GM21360 (cell line): Measurements from ENCODE around the gene HOXA1.

ENCODE experiments used
- ATAC-seq: cut with Tn5 transposase; IDR thresholded peaks from one replicate; pipeline ENCODE4 v1.9.1; 2021; ENCODE audit warnings: mild to moderate bottlenecking, moderate library complexity; ENCODE audit not compliant: unreplicated experiment

Gene HOXA1

GRCh38 chr7:27116962-27117886 is 21.4 kb upstream of the HOXA1 start:
- ATAC-seq = no peak

- ATAC-seq = no peak
Measured at GRCh38 chr7:27116031-27116961, 20.5 kb upstream of the HOXA1 start.

DNA sequence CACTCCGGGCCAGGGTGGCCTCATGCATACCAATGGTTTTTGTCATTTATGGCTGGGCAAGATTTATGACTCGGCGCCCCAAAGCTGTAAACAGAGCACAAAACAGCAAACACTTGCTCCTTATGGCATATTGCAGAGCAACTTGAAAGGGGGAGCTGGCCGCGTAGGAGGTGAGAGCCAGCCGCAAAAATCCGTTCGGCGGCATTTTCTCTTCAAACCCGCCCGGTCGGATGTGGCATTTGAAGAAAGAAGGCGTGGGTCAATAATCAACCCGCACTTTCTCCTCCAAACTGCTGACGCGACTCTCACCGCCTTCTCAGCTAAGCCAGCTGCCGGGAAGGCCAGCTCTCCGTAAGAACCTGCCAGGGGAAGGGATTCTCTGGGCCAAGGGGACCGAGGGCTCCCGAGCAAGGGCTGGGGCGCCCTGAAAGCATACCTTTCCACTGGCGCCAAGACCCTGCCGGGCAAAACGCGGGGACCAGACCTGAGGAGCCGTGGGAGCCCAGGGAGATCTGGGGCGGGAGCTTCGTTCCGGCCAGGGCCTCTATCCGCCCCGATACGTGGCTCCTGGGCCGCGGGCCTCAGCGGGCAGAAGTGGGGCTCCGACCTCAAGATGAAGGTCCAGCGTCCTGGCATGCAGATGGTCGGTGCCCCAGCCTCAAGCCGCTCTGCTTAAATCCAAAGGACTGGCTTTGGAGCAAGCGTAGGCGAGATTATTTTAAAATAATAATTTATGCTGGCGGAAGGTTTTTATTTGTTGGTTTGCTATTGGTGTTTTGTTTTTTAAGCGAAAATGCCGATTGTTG is 19.6 kb upstream of the HOXA1 start:
- no peak for ATAC-seq

- no peak for ATAC-seq
Measured at GRCh38 chr7:27114881-27115220, 19.1 kb upstream of the HOXA1 start.

DNA sequence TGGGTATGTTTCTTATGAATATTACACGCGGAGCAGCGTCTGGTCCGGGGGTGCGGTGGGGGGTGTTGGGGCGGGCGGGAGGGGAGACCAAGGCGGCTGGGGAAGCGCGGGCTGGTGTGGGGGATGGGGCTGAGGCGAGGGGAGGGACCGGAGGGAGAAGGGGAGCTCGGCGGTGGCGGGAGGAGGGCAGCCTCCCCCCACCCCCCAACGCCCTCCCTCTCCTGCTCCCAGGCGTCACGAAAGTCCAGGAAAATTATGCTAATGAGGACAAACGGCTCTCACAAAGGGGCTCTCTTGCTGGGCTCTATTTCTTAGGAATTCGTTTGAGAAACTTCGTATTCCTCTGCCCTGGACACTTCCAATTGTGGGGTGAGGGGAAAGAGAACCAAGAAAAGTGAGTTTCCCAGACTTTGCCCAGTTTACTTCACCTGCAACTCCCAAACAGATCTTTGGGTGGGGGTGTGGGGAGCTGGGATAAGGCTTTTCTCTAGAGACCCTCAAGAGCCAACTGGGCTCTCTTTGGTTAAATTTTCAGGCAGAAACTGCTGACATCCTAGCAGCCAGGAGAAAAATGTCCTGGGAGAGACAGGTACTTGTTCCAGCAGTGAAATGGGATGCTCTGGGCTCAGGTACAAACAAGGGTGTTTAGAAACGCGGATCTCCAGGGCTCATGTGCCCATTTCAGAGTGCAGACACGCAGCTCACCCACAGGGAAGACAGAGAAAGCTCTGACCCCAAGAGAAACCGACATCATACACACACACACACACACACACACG is 18.4 kb upstream of the HOXA1 start:
- no peak for ATAC-seq

DNA sequence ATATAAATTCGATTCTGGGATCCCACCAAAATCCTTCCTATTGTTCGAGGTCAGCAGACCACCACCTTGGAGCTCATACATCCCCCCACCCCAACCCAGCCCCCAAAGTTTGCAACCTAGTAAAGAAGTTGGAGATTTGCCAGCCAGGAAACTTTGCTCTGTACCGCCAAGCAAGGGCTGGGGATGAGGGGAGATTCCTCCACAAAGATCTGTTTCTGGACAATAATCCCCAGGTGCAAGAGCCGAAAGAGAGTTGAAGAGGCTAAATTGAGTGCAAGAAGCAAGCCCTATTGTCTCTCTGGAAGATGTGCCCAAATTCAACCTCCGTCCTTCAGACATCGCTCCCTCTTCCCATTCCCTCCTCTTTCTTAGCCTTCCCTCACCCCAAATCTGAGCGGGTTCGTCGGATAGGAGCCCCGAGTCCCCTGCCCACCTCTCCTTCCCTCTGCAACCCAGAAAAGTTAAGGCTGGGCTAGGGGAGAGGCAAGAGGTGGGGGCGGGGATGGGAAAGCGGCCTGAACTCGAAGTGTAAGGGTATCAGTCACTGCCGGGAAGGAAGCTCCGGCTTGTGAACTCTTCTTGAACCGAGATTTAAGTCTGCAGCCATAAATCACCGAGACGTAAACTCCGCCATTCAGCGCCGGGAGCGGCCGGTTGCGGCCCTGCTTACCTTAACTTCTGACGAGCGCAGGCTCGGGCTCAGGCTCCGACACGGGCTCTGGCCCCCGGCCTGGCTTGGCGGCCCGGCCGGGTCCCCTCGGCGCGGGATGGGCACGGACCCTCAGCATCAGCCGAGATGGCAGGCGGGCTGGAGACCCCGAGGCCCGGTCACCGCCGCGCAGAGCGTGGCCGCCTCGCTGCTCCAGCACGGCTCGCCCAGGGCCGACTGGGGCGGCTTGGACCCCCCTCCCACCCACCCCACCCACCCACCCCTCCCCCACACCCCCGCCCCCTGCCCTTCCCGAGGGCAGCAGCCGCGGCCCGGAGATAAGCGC is 17.5 kb upstream of the HOXA1 start:
- no peak for ATAC-seq

GRCh38 chr7:27112361-27112760 is 16.6 kb upstream of the HOXA1 start:
- no peak for ATAC-seq

DNA sequence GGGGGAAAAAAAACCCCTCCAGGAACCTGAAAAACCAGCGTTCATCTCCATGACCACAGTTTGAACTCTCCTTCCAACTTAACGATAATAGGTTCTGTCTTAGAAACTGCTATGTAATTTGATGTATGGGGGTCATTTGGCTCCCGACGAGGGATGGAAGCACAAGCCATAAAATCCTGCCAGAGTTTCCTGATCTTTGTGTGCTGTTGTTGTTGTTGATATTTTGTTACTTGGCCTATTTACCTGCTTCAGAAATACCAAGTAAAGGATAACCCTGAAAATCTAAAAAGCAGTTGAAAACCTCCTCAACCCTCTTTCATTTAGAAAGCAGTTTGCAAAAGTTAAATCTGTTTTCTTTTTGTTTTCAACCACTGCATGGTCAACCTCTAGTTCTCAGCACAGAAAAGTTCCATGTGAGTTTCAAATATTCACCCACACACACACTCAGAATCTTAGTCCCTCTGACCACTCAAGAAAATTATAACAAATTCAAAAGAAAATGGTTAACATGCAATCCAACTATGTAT is 16.0 kb upstream of the HOXA1 start:
- no peak for ATAC-seq

- ATAC-seq = no peak
Measured at GRCh38 chr7:27111042-27111750, 15.4 kb upstream of the HOXA1 start.

- no peak for ATAC-seq
Measured at GRCh38 chr7:27110186-27111031, 14.6 kb upstream of the HOXA1 start.

GRCh38 chr7:27109466-27110185 is 13.8 kb upstream of the HOXA1 start:
- no peak for ATAC-seq

DNA sequence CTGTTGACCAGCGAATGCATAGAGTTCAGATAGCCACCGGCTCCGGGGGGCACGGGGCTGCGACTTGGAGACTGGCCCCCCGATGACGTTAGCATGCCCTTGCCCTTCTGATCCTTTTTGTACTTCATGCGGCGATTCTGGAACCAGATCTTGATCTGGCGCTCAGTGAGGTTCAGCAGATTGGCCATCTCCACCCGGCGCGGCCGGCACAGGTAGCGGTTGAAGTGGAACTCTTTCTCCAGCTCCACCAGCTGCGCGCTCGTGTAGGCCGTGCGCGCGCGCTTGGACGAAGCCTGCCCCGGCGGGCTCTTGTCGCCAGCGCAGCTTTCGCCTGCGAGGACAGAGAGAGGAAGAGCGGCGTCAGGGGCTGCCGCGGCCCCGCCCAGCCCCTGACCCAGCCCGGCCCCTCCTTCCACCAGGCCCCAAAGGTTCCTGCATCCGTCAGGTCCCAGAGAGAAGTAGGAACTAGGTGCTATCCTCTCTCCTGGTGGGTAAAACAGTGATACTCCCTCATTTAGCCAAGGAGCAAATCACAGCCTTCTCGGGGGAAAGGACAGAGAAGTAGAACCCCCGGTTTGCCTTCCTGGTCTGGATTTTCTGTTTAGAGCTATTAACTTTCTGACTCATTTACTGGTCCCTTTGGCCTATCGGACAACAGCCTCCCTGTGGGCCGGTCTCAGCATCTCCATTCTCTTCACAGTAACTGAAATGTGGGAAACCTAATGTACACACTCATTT is 12.8 kb upstream of the HOXA1 start:
- ATAC-seq = no peak

- no peak for ATAC-seq
Measured at GRCh38 chr7:27107391-27108381, 11.9 kb upstream of the HOXA1 start.

GRCh38 chr7:27106901-27107240 is 11.1 kb upstream of the HOXA1 start:
- ATAC-seq = no peak
